GM19023 (cell line): Measurements from ENCODE around the gene SAMD11.

Source experiments
- ATAC-seq: cut with Tn5 transposase; IDR thresholded peaks from one replicate; pipeline ENCODE4 v1.9.1; 2021; ENCODE audit warnings: mild to moderate bottlenecking, moderate library complexity; ENCODE audit not compliant: unreplicated experiment

Gene SAMD11

DNA sequence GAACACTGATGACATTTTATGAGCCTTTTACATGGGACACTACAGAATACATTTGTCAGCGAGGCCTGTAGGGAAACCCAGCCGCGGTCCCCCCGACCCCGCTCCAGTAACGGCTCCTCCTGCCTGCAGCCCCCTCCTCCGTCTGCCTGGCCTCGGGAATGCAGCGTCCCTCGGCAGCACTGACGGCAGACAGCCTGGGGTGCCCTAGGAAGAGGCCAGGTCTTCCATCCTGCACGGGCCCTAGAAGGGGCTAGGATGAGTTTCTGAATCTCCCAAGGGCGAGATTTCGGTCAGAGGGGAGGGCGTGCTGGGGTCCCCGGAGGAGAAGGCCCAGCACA, 8.4 kb downstream of the SAMD11 start:
- ATAC-seq: no peak

DNA sequence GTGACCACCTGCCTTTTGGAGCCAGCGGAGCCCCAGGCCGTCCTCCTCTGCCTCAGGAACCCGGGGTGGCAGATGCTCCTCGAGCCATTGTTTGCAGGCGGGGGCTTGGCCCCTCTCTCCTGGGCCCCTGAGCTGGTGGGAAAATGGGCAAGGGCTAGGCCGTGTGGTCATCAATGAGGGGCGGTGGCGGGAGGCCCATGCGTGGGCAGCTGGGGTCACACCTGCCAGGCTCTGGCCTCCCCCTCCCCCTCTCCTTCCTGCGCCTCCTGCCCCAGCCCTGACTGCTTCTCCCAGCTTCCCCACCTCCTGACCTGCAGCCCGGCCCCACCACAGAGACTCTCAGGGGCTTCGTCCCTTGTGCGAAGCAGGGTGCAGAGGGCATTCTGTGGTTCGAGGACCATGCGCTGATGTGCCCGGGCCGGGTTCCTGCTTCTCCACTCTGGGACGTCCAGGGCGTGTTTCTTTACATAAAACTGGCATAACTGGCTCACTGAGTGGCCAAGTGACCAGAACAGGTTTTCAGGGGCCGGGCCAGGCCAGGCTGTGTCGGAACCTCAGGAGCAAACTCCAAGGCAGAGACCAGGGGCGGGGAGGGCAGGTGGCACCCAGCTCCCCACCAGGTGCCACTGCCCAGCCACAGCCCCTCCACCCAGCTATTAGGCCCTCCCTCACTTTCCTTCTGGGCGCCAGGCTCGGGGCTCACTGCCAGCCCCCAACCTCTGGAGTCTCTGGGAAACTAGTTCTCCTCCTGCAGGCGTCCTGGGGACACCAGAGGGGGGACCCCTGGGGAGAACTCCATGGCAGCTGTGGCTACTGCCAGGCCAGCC, 9.3 kb downstream of the SAMD11 start:
- no peak for ATAC-seq

DNA sequence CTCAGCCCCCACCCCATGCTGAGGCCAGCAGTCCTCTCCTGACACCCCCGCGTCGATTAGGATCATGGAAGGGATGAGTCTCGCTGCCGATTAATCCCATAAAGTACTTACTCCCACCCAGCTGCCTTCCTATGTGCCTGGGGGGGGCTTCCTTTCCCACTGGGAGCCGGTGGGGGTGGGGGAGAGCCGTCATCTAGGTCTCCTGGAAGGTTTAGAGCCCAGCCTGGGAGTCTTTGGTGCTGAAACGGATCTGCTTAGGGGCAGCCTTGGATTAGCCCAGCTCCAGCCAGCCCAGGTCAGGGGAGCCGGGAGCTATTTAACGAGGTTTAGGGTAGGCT, 9.8 kb downstream of the SAMD11 start:
- no peak for ATAC-seq

DNA sequence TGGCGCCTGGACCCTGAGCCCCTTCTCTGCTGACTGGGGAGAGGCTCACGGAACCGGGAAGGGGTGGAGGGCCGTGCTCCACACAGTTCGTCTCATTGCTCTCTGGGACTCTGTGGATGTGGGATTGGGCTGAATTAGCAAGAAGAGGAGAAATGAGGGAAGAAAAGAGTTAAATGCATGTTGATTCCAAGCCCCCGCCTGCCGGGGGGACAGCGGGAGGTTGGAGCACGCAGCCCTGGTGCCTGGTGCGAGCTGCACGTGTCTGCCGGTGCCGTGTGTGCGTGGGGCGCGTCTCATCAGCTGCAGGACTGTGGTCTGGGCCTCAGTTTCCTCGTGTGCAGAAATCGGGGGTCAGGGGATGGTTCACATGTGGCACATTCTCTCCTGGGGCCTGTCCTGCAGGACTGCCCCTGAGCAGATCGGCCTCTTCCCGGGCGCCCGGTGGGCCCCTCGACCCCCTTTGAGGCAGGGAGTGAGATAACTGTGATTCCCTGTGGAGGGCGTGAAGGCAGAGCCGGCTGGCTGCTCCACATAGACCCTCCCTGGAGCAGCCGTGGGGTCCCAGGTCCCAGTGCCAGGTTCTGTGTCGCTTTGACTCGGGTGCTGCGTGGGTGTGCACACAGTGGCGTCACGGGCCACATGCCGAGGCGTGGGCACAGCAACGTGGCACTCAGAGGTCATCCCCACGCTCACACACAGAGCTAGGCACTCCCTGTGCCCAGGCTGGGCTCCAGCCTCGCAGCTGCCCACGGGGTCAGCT, 11.4 kb downstream of the SAMD11 start:
- no peak for ATAC-seq

DNA sequence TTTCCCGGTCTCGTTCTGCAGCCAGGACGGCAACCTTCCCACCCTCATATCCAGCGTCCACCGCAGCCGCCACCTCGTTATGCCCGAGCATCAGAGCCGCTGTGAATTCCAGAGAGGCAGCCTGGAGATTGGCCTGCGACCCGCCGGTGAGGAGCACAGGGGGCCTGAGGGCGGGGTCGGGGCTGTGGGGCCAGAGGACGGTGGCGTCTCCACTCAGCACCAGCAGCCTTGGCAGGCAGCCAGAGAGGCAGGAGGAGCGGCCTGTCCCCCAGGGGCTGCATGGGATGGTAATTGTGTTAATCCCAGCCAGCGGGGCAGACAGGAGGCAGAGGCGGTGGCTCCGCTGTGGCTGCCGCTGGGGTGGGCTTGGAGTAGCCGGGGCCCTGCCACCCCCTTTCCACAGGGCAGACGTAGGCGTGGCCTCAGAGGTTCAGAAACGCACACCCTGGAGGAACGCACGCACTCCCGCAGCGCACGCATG, 12.1 kb downstream of the SAMD11 start:
- no peak for ATAC-seq

DNA sequence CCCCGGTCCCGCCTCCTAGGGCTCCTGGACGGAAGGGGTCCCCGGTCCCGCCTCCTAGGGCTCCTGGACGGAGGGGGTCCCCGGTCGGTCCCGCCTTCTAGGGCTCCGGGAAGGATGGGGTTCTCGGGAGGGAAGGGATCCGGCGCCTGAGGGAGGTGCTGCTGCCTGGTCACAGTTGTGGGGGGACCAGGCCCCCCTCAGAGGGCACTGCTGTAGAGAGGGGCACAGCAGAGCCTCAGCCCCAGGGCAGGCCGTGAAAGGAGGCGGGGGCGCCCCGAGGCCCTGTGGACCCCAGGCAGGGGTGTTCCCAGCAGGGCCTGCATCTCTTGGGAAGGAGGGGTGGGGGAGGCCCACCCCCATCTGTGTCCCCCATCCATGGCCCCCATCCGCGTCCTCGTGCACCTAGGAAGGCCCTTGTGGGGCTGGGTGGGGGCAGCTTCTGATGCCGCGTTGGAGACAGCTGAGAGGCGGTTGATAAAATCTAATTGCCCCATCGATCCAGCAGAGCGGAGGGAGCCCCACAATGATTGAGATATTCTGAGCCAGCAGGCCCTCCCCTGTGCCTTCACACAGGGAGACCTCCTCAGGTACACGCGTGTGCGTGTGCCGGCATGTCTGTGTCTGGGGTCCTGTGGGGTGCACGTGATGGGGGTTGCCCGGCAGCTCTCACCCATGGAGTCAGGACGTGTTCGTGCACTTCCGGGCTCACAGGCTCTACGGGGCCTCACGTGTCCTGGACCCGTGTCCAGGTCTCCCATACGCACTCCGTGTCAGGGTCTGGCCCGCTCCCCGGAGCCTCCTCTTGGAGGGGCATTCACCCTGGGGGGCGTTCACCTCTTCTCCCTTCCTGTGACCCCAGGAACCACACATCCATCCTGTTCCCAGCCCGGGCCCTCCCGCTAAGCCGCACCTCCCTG, 12.9 kb downstream of the SAMD11 start:
- no peak for ATAC-seq

DNA sequence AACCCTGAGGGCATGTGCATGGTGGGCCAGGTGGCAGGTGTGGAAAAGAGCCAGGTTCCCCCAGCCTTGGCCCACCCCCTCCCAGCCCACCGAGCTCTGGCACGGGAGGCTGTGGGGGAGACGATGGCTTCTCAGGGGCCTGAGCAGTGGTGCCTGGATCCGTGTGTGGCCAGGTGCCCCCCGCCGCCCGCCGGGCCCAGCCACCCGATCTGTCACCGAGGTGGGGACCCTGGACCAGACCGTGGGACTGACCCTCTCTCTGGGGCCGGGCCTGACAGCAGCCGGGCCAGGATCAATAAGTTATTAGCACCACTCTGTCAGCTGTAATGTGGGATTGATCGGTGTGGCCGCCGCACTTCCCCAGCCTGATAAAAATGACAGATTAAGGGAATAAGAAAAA, 13.8 kb downstream of the SAMD11 start:
- no peak for ATAC-seq

DNA sequence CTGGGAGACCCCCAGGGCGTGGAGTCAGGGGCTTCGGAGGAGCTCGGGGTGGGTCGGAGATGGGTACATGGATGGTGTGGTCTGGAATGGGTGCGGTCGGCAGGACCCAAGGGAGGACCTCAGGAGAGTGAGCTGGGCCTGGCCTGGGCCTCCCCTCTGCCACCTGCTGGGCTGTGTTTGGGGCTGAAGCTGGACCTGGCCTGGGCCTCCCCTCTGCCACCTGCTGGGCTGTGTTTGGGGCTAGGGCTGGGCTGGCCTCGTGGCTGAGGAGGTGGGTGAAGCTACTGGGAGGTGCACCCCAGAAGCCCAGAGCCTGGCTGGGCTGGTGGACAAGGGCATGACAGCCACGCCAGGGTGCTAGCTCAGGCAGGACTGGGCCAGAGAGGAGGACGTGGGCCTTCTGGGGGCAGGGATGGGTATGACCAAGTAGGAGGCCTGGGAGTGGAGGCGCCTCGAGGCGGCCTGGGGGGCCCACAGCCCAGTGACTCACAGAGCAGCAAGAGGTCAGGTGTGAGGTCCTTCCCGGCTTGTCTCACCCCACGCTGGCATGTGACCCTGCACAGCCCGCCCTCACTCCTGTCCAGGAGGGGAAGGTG, 14.5 kb downstream of the SAMD11 start:
- ATAC-seq: no peak

DNA sequence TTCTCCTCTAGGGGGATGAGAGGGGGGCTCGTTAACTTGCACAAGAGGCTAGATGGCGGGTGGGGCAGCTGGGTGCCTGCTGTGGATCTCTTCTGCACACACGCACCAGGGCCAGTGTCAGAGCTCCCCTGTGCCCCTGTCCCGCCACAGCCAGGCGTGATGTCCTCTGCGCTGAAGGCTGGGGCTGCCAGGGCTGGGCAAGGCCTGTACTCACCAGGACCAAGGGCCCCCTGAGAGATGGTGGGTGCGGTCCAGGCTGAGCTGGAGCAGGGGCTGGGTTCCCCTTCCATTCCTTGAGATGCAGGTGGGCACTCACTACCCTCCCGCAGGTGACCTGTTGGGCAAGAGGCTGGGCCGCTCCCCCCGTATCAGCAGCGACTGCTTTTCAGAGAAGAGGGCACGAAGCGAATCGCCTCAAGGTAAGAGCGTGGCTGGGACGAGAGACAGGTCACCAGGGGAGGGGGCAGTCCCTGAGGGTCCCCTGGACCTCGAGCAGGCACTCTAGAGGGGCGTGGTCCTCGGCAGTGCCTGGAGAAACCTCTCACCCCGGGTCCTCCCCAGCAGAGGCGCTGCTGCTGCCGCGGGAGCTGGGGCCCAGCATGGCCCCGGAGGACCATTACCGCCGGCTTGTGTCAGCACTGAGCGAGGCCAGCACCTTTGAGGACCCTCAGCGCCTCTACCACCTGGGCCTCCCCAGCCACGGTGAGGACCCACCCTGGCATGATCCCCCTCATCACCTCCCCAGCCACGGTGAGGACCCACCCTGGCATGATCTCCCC, 15.2 kb downstream of the SAMD11 start:
- ATAC-seq: no peak

DNA sequence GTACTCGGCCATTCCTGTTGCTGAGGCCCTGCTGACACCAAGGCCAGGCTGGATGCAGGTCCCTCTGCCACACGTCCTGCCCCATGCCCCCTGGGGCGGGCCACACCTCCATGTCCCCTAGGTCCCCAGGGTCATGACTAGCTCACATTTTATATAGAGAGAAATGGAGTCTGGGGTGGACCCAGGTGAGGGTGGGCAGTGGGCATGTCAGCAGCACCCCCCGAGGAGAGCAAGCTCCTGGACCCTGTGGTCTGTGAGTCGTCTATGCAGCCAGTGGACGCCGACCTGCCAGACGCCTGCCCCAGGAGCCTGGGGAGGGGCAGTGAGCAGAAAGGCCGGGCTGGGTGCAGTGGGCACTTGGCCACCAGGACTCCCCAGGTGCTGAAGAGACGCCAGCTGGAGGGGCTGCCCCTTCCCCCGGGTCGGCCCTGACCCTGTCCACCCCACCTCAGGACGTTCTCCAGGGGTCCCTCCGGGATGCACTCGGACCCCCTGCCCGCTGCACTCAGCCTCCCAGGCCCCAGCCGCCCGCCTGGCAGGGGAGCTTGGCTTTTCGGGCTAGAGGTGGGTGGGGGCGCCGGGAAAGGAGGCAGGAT, 15.9 kb downstream of the SAMD11 start:
- no peak for ATAC-seq

DNA sequence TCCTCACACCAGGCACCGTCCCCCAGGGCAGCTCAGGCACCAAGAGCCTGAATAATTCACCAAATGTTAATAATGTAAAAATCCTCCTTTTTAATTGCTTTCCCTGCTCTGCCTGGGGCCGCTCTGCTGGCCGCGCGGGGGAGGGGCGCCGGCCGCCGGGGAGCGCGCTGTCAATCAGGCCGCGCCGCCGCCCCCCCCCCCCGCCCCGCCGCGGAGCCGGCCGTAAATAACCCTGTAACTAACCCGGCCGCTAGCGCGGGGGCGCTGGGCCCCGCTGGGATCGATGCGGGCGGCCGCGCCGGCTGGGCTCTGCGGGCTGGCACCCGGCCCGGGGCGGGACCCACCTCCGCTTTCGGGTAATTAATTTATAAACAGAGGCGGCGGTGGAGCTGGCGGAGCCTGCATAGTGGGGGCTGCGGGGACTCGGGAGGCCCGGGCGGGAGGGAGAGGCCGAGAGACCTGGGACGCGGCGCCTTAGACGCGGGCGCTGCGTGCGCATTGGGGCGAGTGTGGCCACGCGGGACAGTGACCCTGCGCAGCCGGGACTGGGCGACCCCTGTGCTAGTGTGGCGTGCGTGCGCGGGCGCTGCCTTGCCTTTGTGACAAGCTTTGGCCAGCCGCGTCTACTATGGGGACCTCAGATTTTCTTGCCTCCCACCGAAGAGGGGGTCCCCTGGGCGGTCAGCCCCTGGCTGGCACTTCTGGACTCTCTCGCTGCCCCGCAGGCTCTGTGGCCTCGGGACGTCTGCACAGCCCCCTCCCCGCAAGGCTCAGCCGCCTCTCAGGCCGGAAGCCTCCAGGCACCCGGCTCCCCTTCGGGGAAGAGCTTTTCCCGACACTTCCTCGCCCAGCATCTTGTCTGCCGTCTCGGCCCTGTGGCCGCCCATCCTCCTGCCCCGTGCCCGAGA, 16.6 kb downstream of the SAMD11 start:
- no peak for ATAC-seq

DNA sequence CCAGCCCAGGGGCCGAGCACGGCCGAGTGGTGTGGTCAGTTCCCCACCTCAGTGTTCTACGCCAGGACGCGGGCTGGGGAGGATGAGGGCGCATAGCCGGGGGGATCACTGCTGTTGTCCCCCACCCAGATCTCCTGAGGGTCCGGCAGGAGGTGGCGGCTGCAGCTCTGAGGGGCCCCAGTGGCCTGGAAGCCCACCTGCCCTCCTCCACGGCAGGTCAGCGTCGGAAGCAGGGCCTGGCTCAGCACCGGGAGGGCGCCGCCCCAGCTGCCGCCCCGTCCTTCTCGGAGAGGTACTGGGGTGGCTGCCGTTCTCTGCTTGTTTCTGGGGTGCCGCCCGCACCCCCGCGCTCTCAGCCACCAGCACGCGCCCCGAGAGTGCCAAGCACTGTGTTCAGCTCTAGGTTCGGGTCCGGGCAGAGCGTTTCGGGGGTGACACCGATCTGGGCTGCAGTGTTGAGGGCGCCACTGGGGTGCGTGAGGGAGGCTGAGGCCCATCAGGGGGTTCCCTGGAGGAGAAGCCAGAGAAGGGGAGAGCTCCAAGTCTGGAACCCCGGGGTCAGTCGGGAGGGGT, 17.4 kb downstream of the SAMD11 start:
- no peak for ATAC-seq

DNA sequence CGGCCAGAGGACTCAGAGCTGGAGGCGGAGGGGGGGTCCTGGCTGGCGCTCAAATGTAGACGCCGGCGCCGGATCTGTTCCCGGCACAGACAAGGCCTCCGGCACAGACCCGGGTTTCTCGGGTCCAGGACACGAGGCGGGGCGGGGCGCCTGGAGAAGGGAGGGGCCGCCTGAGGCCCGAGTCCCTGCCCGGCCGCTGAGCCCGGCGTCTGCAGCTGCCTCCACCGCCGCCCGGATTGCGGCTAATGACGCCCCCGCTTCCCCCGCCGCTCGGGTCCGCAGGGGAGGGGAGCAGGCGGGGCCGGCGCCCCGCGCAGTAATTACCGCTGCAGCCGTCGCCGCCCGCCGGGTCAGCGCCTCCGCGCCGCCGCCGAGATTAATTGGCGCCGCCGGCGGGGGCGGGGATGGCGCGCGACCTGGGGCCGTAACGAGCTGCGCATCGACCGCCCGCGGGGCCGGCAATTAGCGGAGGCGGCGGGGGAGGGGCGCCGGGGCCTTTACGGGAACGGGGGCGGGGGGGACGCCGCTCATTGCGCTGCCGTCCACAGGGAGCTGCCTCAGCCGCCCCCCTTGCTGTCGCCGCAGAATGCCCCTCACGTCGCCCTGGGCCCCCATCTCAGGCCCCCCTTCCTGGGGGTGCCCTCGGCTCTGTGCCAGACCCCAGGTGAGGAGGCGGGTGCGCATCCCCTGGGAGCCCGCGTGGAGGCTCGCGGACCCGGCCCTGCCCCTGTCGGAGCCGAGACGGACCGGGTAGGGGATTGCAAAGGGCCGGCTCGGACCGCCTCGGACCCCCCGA, 18.1 kb downstream of the SAMD11 start:
- no peak for ATAC-seq

DNA sequence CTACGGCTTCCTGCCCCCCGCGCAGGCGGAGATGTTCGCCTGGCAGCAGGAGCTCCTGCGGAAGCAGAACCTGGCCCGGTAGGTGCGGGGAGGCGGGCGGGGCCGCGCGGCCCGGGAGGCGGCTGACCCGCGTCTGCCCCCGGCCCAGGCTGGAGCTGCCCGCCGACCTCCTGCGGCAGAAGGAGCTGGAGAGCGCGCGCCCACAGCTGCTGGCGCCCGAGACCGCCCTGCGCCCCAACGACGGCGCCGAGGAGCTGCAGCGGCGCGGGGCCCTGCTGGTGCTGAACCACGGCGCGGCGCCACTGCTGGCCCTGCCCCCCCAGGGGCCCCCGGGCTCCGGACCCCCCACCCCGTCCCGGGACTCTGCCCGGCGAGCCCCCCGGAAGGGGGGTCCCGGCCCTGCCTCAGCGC, 18.7 kb downstream of the SAMD11 start:
- no peak for ATAC-seq

DNA sequence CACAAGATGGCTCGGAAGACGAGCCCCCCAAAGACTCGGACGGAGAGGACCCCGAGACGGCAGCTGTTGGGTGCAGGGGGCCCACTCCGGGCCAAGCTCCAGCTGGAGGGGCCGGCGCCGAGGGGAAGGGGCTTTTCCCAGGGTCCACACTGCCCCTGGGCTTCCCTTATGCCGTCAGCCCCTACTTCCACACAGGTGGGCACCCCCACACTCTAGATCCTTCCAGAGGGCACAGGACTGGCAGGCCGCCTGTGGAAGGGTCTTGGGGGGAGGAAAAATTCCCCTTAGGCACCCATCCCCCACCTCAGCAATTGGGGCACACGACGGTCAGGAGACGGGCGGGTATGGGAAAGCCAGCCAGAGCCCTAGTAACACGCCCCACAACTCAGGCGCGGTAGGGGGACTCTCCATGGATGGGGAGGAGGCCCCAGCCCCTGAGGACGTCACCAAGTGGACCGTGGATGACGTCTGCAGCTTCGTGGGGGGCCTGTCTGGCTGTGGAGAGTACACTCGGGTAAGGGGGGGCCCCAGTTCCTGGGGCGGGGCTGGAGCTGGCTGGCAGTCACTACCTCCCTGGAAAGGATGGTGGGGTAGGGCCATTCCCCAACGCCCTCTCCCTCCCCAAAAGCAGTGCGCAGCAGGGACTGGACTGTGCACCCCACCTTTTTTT, 19.3 kb downstream of the SAMD11 start:
- ATAC-seq: no peak

DNA sequence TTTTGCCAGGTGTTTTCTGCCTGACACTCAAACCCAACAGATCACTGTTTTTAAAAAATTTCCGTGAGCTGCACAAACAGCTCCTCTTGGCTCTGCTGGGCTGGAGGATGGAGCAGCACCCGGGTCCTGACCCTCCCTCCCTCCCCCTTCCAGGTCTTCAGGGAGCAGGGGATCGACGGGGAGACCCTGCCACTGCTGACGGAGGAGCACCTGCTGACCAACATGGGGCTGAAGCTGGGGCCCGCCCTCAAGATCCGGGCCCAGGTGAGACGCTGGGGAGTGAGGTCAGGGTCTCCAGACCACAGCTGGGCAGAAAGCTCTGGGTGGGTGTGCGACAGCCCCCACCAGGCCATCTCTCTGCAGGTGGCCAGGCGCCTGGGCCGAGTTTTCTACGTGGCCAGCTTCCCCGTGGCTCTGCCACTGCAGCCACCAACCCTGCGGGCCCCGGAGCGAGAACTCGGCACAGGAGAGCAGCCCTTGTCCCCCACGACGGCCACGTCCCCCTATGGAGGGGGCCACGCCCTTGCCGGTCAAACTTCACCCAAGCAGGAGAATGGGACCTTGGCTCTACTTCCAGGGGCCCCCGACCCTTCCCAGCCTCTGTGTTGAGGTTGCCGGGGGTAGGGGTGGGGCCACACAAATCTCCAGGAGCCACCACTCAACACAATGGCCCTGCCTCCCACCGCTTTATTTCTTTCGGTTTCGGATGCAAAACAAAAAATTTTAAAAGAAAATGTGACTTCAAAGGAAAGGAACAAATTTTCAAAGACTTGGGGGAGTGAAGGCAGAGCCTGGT, 20.0 kb downstream of the SAMD11 start:
- no peak for ATAC-seq
